22Rv1 (cell line): ENCODE data around the gene PSPH.

Experiments used
- ZFX ChIP-seq: fragments of 450-650 bp; IDR thresholded peaks from 2 replicates; pipeline ENCODE4 v1.6.1; 2017; ENCODE audit warnings: antibody characterized with exemption, borderline replicate concordance
- TF ChIP-seq, protein P1 (sequence below): fragments of 450-650 bp; IDR thresholded peaks from 2 replicates; pipeline ENCODE4 v1.5.1; 2017; ENCODE audit warnings: mild to moderate bottlenecking

DNA sequence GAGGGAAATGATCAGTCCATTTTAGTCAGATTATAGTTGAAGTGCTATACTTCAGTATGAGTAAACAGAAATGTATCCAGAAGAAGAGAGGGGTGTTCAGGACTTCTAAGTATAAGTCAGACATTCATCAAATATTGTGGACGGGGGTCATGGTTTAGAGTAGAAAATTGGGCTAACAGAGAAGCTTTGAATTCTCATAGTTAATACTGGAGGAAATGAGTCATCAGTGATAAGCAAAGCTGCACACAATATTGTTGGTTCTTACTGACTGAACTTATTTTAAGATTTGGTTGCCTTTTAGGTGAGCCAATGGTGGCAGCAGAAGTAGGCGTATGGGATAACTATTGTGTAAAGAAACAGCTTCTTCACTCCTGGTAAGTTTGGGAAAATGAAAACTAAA is 11.1 kb upstream of the PSPH start:
- TF ChIP-seq, protein P1, sequence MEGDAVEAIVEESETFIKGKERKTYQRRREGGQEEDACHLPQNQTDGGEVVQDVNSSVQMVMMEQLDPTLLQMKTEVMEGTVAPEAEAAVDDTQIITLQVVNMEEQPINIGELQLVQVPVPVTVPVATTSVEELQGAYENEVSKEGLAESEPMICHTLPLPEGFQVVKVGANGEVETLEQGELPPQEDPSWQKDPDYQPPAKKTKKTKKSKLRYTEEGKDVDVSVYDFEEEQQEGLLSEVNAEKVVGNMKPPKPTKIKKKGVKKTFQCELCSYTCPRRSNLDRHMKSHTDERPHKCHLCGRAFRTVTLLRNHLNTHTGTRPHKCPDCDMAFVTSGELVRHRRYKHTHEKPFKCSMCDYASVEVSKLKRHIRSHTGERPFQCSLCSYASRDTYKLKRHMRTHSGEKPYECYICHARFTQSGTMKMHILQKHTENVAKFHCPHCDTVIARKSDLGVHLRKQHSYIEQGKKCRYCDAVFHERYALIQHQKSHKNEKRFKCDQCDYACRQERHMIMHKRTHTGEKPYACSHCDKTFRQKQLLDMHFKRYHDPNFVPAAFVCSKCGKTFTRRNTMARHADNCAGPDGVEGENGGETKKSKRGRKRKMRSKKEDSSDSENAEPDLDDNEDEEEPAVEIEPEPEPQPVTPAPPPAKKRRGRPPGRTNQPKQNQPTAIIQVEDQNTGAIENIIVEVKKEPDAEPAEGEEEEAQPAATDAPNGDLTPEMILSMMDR = no peak
- no peak for TF ChIP-seq ZFX
